Ishikawa (cell line): ENCODE data around the gene PPP2R2C.

Experiments used
- CEBPB ChIP-seq: IDR thresholded peaks from 2 replicates; pipeline ENCODE4 v1.6.1; 2012
- EP300 ChIP-seq: IDR thresholded peaks from 2 replicates; pipeline ENCODE4 v1.6.1; 2012; ENCODE audit warnings: borderline replicate concordance
- RAD21 ChIP-seq: IDR thresholded peaks from 2 replicates; pipeline ENCODE4 v1.6.1; 2012; ENCODE audit warnings: low read depth

DNA sequence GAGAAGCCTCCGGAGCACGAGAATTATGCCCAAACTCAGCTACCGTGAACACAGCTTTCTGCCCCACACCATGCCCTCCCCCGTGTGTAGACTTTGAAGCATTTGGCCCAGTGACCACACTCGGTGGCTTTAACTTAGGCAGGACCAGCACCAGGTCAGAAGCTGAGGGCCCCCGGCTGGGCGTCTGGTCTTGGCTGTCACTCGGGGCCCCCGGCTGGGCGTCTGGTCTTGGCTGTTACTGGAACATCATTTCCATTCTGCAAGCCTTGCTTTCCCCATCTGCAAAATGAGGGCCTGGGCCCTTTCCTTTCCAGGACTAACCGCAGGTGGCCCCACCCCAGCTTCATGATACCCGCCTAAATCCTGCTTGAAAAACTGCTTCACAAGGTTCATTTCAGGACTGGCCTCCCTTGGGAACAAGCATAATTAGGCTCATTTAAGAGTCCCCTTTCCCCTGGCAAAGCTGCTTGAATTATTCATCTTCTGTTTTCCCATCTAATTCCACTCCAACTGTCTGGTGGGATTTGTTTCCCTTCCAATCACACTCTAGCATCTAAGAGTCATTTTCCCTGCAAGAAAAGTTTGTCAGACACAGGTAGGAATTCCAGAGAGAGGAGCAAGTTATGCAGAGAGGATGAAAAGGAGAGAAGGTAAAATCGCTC is 120.3 kb downstream of the PPP2R2C start:
- no peak for TF ChIP-seq CEBPB
- TF ChIP-seq EP300 = no peak
- TF ChIP-seq RAD21 = no peak
